ENCODE data around the gene ZMYND10. TPM values are rescaled to one million over a fixed set of nuclear protein-coding genes. Genes with fewer than 3 reads are reported as not detected.

ZMYND10 gene
- total and polyA plus RNA-seq, 2 donors (not counting 3 experiments of a cell fraction or from before 2014, with no cell fraction given) = 0.25 to 0.38 TPM

DNA sequence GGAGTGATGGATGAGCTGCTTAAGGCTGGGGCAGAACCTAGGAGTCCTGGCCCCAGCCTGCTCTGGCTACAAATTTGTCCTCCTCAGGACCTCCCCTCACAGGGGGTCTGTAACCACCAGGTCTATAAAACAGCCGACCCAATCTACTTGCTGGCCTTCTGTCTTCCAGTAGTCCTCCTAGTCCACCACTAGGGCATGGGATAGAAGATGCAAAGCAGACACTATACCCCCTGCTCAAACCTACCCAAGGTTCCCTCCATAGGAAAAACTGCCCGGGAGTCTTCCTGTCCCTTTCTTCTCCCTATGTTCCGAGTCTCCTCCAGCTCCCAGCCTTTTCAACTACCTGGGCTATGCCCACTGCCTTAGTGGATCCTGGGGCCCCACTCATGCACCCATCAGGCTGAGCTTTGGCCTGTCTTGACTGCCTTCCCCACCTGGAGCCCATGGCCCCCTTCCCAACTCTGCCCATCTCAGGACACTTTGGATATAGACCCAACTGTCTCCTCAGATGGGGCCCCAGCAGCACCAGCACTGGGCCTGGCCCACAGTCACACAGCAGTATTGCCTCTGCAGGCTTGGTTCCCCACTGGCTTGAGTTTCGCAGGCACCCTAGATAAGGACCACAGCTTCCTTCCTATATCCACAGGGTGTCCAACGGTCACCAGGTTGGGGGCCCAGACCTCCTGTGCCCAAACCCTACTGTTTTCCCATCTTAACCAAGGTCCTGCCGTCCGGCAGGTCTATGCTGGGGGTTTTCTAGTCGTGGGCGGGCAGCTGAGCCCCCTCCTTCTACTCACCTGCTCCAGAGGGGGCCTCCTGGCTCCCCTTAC lies 47.4 kb downstream of the ZMYND10 start:
- ChIA-PET CTCF (interaction anchor here (1.4 to 2.6 kb wide), 2 partner anchors 25 to 30 kb away, joined by 4 to 36 read pairs; partner anchors contain the start of genes HYAL2 and TUSC2), POLR2A (interaction anchor here (1.0 to 1.5 kb wide), 3 partner anchors 15 to 38 kb away, joined by 3 to 5 read pairs (median 3); no protein-coding TSS in a partner anchor)
- no peaks in the 10 kb centered on the region for H3K79me2 ChIP-seq (ENCODE audit: control insufficient read depth, insufficient read depth, low read length)
- H3K36me3 ChIP-seq (ENCODE audit: control insufficient read depth in 2 of 2, extremely low read depth in 1 of 2, insufficient read depth in 2 of 2, low read length in 2 of 2) = no peaks in the 10 kb centered on the region
- peak overlapping the region; percentile 51 to 69 (median 64) for H3K4me3 ChIP-seq (replicated peaks in 1 of 3; ENCODE audit: insufficient read depth in 1 of 3, low read depth in 1 of 3, low read length in 3 of 3)
- no peaks in the 10 kb centered on the region for H3K9me1 ChIP-seq (replicated peaks; ENCODE audit: control insufficient read depth, extremely low read depth, insufficient read depth, low read length)
- BruUV-seq (replicated peaks) = no TSS peak
- peak overlapping the region; percentile 75 for H3K9ac ChIP-seq (replicated peaks; ENCODE audit: extremely low read depth, insufficient read depth, low read length)
- H4K20me1 ChIP-seq (replicated peaks; ENCODE audit: control insufficient read depth, extremely low read depth, insufficient read depth, low read length) = no peaks in the 10 kb centered on the region
- no peak for TF ChIP-seq POLR2A (IDR thresholded peaks at IDR 0.05; ENCODE audit: low read depth, low read length)
- TF ChIP-seq FOS (IDR thresholded peaks at IDR 0.05; ENCODE audit: borderline replicate concordance, insufficient read depth, low read length) = no peak
- TF ChIP-seq MYC (IDR thresholded peaks at IDR 0.05; ENCODE audit: low read depth, low read length) = no peak
- no peak for TF ChIP-seq GATA2 (IDR thresholded peaks at IDR 0.05; ENCODE audit: insufficient read depth, insufficient read length, low read depth, low read length)
- no peak for TF ChIP-seq POLR2AphosphoS5 (IDR thresholded peaks at IDR 0.05; ENCODE audit: insufficient read depth, low read depth, low read length)
- peak; percentile 10 to 11 for TF ChIP-seq CTCF (IDR thresholded peaks at IDR 0.05; ENCODE audit: extremely low read depth in 1 of 2, insufficient read depth in 1 of 2, low read depth in 1 of 2, low read length in 2 of 2)
- TF ChIP-seq, protein P1, sequence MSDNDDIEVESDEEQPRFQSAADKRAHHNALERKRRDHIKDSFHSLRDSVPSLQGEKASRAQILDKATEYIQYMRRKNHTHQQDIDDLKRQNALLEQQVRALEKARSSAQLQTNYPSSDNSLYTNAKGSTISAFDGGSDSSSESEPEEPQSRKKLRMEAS (IDR thresholded peaks at IDR 0.05; ENCODE audit: insufficient read depth, insufficient read length) = no peak
- no peak for TF ChIP-seq JUN (IDR thresholded peaks at IDR 0.05; ENCODE audit: borderline replicate concordance, insufficient read depth, insufficient read length, low read depth)
- TF ChIP-seq EZH2 (IDR thresholded peaks at IDR 0.05; ENCODE audit: borderline replicate concordance, low read depth, low read length, severe bottlenecking) = no peak
- H3K4me1 ChIP-seq (ENCODE audit: control insufficient read depth, extremely low read depth, insufficient read depth, low read length) = peaks cover 21% of the 10 kb centered on the region
- dilution Hi-C loops (cut with MboI; ENCODE audit: extremely low pct_ligation_motif_present, low sequenced_read_pairs) = no loop called here
- intact Hi-C loops (cut with micrococcal nuclease) = loop anchor here (2.0 kb wide), 2 partner anchors 55 to 61 kb away; partner anchors contain the start of gene TMEM115
- FAIRE-seq (no peak), DNase-seq (ENCODE audit: low read depth, low spot score) (no peak)
- no peaks in the 10 kb centered on the region for H3K27me3 ChIP-seq (ENCODE audit: control insufficient read depth in 2 of 2, insufficient read depth in 2 of 2, low read length in 2 of 2)
- peak overlapping the region; percentile 70 for H3K27ac ChIP-seq (ENCODE audit: insufficient read depth, low read depth, low read length)
- no peaks in the 10 kb centered on the region for H3K9me3 ChIP-seq (replicated peaks; ENCODE audit: control insufficient read depth, insufficient read depth, low read length)
- H2AFZ ChIP-seq (ENCODE audit: low read depth, low read length) = no peak overlapping the region
- H3K4me2 ChIP-seq (ENCODE audit: insufficient read depth, low read length) = peak overlapping the region; percentile 79

All from endothelial cell of umbilical vein (primary cell).